DMS 273 (cell line): Measurements from ENCODE around the gene SKOR1.

ENCODE experiments used
- DNase-seq: peaks from one replicate; lab custom pipeline; 2025; ENCODE audit not compliant: unreplicated experiment; lab: John Stamatoyannopoulos, UW

The SKOR1 gene

DNA sequence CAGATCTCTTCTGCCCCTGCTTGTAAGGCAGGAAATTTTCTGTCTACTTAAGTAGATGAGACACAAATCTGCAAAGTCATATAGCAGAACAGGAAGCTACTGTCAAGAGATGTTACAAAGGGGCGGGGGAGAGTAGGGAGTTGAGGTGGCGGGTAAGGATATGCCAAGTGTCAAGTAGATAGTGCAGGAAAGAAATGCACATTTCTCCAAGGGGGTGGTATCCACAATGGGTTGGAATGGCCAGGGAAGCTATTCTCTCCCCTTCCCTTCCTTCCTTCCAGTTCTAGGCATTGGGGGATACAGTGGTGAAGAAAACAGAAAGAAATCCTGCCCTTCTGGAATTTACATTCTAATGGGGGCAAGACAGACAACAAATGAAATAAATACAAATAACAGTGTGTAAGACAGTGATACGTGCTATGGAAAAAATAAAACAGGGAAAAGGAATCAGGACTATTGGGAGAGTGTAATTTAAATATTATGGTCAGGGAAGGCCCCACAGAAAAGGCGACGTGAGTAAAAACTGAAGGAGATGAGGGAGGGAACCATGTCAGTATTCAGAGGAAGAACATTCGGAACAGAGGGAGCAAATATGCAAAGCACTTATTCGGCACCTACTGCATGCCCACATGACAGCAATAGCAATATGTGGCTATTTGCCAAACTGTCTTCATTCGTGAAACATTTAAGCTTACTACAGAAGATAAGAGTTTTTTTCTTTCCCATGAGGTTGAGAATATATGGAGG, 57.4 kb downstream of the SKOR1 start:
- no peak for DNase-seq

DNA sequence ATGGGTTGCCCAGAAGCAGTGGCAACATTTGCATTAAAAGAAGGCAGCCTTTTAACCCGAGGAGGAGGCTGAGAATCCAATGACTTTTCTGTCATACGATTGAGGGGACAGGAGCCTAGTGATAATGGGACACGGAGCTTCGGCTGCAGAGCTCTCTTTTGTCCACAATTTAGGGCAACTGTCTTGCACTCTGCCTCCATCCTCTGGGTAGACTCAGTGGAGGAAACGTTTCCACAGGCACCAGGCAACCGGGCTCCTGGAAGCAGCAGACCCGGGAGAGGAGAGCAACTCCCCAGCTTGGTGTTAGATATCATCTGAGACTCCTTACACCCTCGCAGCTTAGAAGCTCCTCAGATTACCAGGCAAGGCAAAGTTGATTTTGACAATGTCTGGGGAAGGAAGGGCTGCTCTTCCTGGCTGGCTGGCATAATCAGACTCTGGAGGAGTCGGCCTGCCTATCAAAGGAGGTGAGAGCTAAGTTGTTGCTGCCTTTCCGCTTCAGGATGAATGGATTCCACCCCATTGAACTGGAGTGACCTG, 58.0 kb downstream of the SKOR1 start:
- no peak for DNase-seq

DNA sequence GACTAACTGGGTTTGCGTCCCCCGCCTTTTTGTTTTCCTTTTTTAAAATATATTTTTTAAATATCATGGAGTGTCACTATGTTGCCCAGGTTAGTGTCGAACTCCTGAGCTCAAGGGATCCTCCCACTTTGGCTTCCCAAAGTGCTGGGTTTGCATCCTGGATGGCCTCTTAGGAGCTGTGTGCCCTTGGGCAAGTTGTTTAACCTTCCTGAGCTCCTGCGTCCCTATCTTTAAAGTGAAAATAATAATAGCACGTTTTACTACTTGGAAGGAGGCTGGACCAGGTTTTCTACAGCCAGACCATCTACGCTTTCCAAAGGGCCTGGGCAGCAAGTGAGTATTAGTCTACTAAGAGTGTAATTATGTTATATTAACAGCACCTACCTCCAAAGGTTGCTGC, 58.7 kb downstream of the SKOR1 start:
- no peak for DNase-seq
